HCT116 (cell line): Measurements from ENCODE around the gene RDH14. TPM values are rescaled to one million over a fixed set of nuclear protein-coding genes. Genes with fewer than 3 reads are reported as not detected.

ENCODE experiments used
- ATAC-seq: fragments of 200-7000 bp; cut with Tn5 transposase; 2 replicates; pipeline ENCODE4 v1.9.1; 2020; ENCODE audit warnings: mild to moderate bottlenecking, moderate library complexity
- BruUV-seq: library from RNA; stranded (reverse); fragments of 400-500 nt; replicated peaks from 2 replicates; lab custom pipeline; 2021; lab: Mats Ljungman, UMichigan
- CTCF ChIA-PET: fragments of 300-600 bp; sonication (Branson Sonifier 250); formaldehyde crosslinking; loops from one replicate; lab custom pipeline; 2021; ENCODE audit warnings: antibody characterized with exemption; lab: Charles Lee
- POLR2A ChIA-PET: fragments of 300-600, 350-600 bp; sonication (Branson Sonifier 250); formaldehyde crosslinking; loops from one replicate; lab custom pipeline; 2021; ENCODE audit warnings: antibody characterized with exemption; lab: Charles Lee
- RAD21 ChIA-PET, 2 experiments: fragments of 300-600 bp; sonication (Branson Sonifier 250); formaldehyde crosslinking; loops; one replicate each; lab custom pipeline; 2023; ENCODE audit warnings: low total read pairs in 2 of 2; ENCODE audit not compliant: uncharacterized antibody in 2 of 2, unreplicated experiment in 2 of 2, low non-redundant PET in 1 of 2; lab: Charles Lee
- DNase-seq: peaks from one replicate; pipeline ENCODE4 v3.0.0-alpha.2; 2010; ENCODE audit warnings: low read depth, low spot score
- H2AFZ ChIP-seq: fragments of 200-600 bp; shearing (Covaris generic), sonication (generic); 2 replicates; pipeline ENCODE4 v1.6.1; 2017; ENCODE audit warnings: low read depth, mixed run types, mixed read lengths, antibody characterized with exemption, low read length; ENCODE audit not compliant: poor library complexity, severe bottlenecking
- H3K27ac ChIP-seq: 2 replicates; pipeline ENCODE4 v1.5.1; 2012; ENCODE audit warnings: low read depth, low read length
- H3K27me3 ChIP-seq: fragments of 200-600 bp; sonication (generic); 2 replicates; pipeline ENCODE4 v1.6.1; 2016; ENCODE audit warnings: mixed run types, low read length, mixed read lengths; ENCODE audit not compliant: insufficient read depth
- H3K36me3 ChIP-seq, 2 experiments: fragments of 200-500 bp in 1 of 2; fragments of 200-600 bp in 1 of 2; sonication (Bioruptor generic) in 1 of 2; sonication (generic) in 1 of 2; 2 replicates each; pipeline versions ENCODE4 v1.5.1 to v1.6.1; 2014 to 2016; ENCODE audit warnings: low read length in 2 of 2, inconsistent platforms in 1 of 2, mixed read lengths in 1 of 2, mixed run types in 1 of 2; ENCODE audit not compliant: insufficient read depth in 2 of 2, control insufficient read depth in 1 of 2
- H3K4me1 ChIP-seq, 2 experiments: fragments of 200-600 bp in 1 of 2; sonication (generic) in 1 of 2; 2 replicates each; pipeline versions ENCODE4 v1.5.1 to v1.6.1; 2012 to 2017; ENCODE audit warnings: low read length in 2 of 2, inconsistent platforms in 1 of 2, mild to moderate bottlenecking in 1 of 2, mixed read lengths in 1 of 2, mixed run types in 1 of 2, moderate library complexity in 1 of 2; ENCODE audit not compliant: insufficient read depth in 2 of 2, control insufficient read depth in 1 of 2
- H3K4me2 ChIP-seq: fragments of 200-600 bp; sonication (generic); 2 replicates; pipeline ENCODE4 v1.6.1; 2017; ENCODE audit warnings: mixed run types, low read length, mixed read lengths
- H3K4me3 ChIP-seq, 2 experiments: fragments of 200-600 bp in 1 of 2; sonication (generic) in 1 of 2; replicated peaks in 1 of 2; 2 replicates each; pipeline ENCODE4 v1.5.1; 2011 to 2016; ENCODE audit warnings: low read length in 2 of 2, control low read depth in 1 of 2, low read depth in 1 of 2, mild to moderate bottlenecking in 1 of 2, mixed read lengths in 1 of 2, mixed run types in 1 of 2
- H3K79me2 ChIP-seq: fragments of 200-600 bp; sonication (generic); 2 replicates; pipeline ENCODE4 v1.6.1; 2017; ENCODE audit warnings: mild to moderate bottlenecking, mixed run types, low read length, moderate library complexity, mixed read lengths; ENCODE audit not compliant: insufficient read depth
- H3K9ac ChIP-seq: fragments of 200-600 bp; sonication (generic); 2 replicates; pipeline ENCODE4 v1.6.1; 2016; ENCODE audit warnings: low read length, mixed read lengths
- H3K9me2 ChIP-seq: fragments of 200-600 bp; sonication (generic), shearing (Covaris generic); 2 replicates; pipeline ENCODE4 v1.6.1; 2017; ENCODE audit warnings: mixed run types, mild to moderate bottlenecking, moderate library complexity; ENCODE audit not compliant: insufficient read depth
- H3K9me3 ChIP-seq, 2 experiments: fragments of 200-500 bp in 1 of 2; fragments of 200-600 bp in 1 of 2; sonication (Bioruptor generic) in 1 of 2; sonication (generic) in 1 of 2; 2 replicates each; pipeline ENCODE4 v1.6.1; 2014 to 2017; ENCODE audit warnings: low read length in 2 of 2, mixed read lengths in 2 of 2, inconsistent platforms in 1 of 2, low read depth in 1 of 2, mild to moderate bottlenecking in 1 of 2, mixed run types in 1 of 2, moderate library complexity in 1 of 2; ENCODE audit not compliant: control insufficient read depth in 1 of 2, insufficient read depth in 1 of 2
- H4K20me1 ChIP-seq: fragments of 200-600 bp; sonication (generic), shearing (Covaris generic); 2 replicates; pipeline ENCODE4 v1.6.1; 2017; ENCODE audit warnings: mixed run types, mild to moderate bottlenecking, moderate library complexity; ENCODE audit not compliant: insufficient read depth
- CBX3 ChIP-seq: IDR thresholded peaks from 2 replicates; pipeline ENCODE4 v1.6.1; 2012; ENCODE audit warnings: low read depth
- EGR1 ChIP-seq: IDR thresholded peaks from 2 replicates; pipeline ENCODE4 v1.6.1; 2012; ENCODE audit warnings: low read depth
- ELF1 ChIP-seq: IDR thresholded peaks from 2 replicates; pipeline ENCODE4 v1.6.1; 2012; ENCODE audit warnings: low read depth, borderline replicate concordance
- EZH2 ChIP-seq: fragments of 200-600 bp; sonication (generic); IDR thresholded peaks from 2 replicates; pipeline ENCODE4 v1.6.1; 2017; ENCODE audit warnings: antibody characterized with exemption, mixed run types
- EZH2phosphoT487 ChIP-seq: fragments of 200-600 bp; IDR thresholded peaks from 2 replicates; pipeline ENCODE4 v1.6.1; 2018; ENCODE audit warnings: antibody characterized with exemption, borderline replicate concordance
- POLR2A ChIP-seq: IDR thresholded peaks from 2 replicates; pipeline ENCODE4 v1.7.0; 2011; ENCODE audit warnings: borderline replicate concordance; ENCODE audit not compliant: insufficient read depth, insufficient read length; ENCODE audit errors: extremely low read depth
- POLR2AphosphoS5 ChIP-seq: IDR thresholded peaks from 2 replicates; pipeline ENCODE4 v1.6.1; 2011; ENCODE audit warnings: mild to moderate bottlenecking, low read depth, low read length, moderate library complexity
- RAD21 ChIP-seq: IDR thresholded peaks from 2 replicates; pipeline ENCODE4 v1.6.1; 2012; ENCODE audit warnings: low read depth, mild to moderate bottlenecking
- REST ChIP-seq: IDR thresholded peaks from 2 replicates; pipeline ENCODE4 v1.6.1; 2012; ENCODE audit warnings: low read depth
- SIN3A ChIP-seq: IDR thresholded peaks from 2 replicates; pipeline ENCODE4 v1.6.1; 2012; ENCODE audit warnings: low read depth
- SRF ChIP-seq: IDR thresholded peaks from 2 replicates; pipeline ENCODE4 v1.6.1; 2012; ENCODE audit warnings: low read depth
- TCF7L2 ChIP-seq: IDR thresholded peaks from 2 replicates; pipeline ENCODE4 v1.7.0; 2011; ENCODE audit warnings: borderline replicate concordance, inconsistent platforms; ENCODE audit not compliant: insufficient read depth, insufficient read length; ENCODE audit errors: extremely low read depth
- YY1 ChIP-seq: IDR thresholded peaks from 2 replicates; pipeline ENCODE4 v1.6.1; 2011; ENCODE audit warnings: low read length, low read depth, moderate library complexity, mild to moderate bottlenecking; ENCODE audit not compliant: insufficient replicate concordance; ENCODE audit errors: extremely low read depth
- ZFX ChIP-seq: fragments of 450-650 bp; IDR thresholded peaks from 2 replicates; pipeline ENCODE4 v1.6.1; 2017
- ZNF274 ChIP-seq: fragments of 200-500 bp; sonication (Bioruptor generic); IDR thresholded peaks from 2 replicates; pipeline ENCODE4 v1.6.1; 2014; ENCODE audit warnings: mild to moderate bottlenecking, low read depth, low read length, inconsistent platforms
- intact Hi-C: fragments of 100-400 bp; cut with micrococcal nuclease; formaldehyde crosslinking; loops from 2 replicates; pipeline ENCODE4 v1.10.0; 2022
- total RNA-seq: library from RNA; stranded (reverse); gene quantifications from one replicate; pipeline ENCODE4 v1.2.1, GENCODE V29; 2021; ENCODE audit not compliant: unreplicated experiment
- TF ChIP-seq, protein P1 (sequence below): IDR thresholded peaks from 2 replicates; pipeline ENCODE4 v1.6.1; 2012
- TF ChIP-seq, protein P2 (sequence below): IDR thresholded peaks from 2 replicates; pipeline ENCODE4 v1.6.1; 2011; ENCODE audit warnings: mild to moderate bottlenecking, low read length, moderate library complexity; ENCODE audit not compliant: insufficient replicate concordance; ENCODE audit errors: extremely low read depth
- TF ChIP-seq, protein P3 (sequence below), 3 experiments: fragments of 200-600 bp in 1 of 3; sonication (generic) in 1 of 3; IDR thresholded peaks in 2 of 3; conservative IDR thresholded peaks in 1 of 3; 2 replicates each; pipeline ENCODE4 v1.5.1; 2012 to 2017; ENCODE audit warnings: low read depth in 2 of 3, low read length in 2 of 3, antibody characterized with exemption in 1 of 3, borderline replicate concordance in 1 of 3, control low read depth in 1 of 3, mild to moderate bottlenecking in 1 of 3, mixed read lengths in 1 of 3, mixed run types in 1 of 3, moderate library complexity in 1 of 3; ENCODE audit not compliant: insufficient read depth in 1 of 3

RDH14 gene
- total RNA-seq, 1 experiment from 2014 or later: 15.5 TPM

- Histone ChIP-seq H2AFZ (no peak overlapping the region), H3K4me2 (no peak overlapping the region), H3K79me2 (no peaks in the 10 kb centered on the region), H3K4me3 (no peak overlapping the region), H3K4me1 (no peaks in the 10 kb centered on the region), H4K20me1 (no peaks in the 10 kb centered on the region), H3K9ac (no peak overlapping the region), H3K27ac (no peak overlapping the region), H3K9me3 (no peaks in the 10 kb centered on the region), H3K36me3 (no peaks in the 10 kb centered on the region), H3K27me3 (peaks cover 1% of the 10 kb centered on the region; the same call in 1 of the 2 replicates), H3K9me2 (no peaks in the 10 kb centered on the region)
- POLR2A ChIA-PET: no interaction called here
- DNase-seq (no peak), ATAC-seq (no peak)
- no TSS peak for BruUV-seq
- RAD21 ChIA-PET: no interaction called here
- TF ChIP-seq EZH2phosphoT487 (no peak), SRF (no peak), RAD21 (no peak), EGR1 (no peak), ZNF274 (no peak), YY1 (no peak), TCF7L2 (no peak), REST (no peak), POLR2A (no peak), EZH2 (no peak), SIN3A (no peak), ZFX (no peak), ELF1 (no peak), POLR2AphosphoS5 (no peak), CBX3 (no peak)
- TF ChIP-seq, protein P1, sequence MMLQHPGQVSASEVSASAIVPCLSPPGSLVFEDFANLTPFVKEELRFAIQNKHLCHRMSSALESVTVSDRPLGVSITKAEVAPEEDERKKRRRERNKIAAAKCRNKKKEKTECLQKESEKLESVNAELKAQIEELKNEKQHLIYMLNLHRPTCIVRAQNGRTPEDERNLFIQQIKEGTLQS: no peak
- TF ChIP-seq, protein P2, sequence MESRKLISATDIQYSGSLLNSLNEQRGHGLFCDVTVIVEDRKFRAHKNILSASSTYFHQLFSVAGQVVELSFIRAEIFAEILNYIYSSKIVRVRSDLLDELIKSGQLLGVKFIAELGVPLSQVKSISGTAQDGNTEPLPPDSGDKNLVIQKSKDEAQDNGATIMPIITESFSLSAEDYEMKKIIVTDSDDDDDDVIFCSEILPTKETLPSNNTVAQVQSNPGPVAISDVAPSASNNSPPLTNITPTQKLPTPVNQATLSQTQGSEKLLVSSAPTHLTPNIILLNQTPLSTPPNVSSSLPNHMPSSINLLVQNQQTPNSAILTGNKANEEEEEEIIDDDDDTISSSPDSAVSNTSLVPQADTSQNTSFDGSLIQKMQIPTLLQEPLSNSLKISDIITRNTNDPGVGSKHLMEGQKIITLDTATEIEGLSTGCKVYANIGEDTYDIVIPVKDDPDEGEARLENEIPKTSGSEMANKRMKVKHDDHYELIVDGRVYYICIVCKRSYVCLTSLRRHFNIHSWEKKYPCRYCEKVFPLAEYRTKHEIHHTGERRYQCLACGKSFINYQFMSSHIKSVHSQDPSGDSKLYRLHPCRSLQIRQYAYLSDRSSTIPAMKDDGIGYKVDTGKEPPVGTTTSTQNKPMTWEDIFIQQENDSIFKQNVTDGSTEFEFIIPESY: no peak
- TF ChIP-seq, protein P3, sequence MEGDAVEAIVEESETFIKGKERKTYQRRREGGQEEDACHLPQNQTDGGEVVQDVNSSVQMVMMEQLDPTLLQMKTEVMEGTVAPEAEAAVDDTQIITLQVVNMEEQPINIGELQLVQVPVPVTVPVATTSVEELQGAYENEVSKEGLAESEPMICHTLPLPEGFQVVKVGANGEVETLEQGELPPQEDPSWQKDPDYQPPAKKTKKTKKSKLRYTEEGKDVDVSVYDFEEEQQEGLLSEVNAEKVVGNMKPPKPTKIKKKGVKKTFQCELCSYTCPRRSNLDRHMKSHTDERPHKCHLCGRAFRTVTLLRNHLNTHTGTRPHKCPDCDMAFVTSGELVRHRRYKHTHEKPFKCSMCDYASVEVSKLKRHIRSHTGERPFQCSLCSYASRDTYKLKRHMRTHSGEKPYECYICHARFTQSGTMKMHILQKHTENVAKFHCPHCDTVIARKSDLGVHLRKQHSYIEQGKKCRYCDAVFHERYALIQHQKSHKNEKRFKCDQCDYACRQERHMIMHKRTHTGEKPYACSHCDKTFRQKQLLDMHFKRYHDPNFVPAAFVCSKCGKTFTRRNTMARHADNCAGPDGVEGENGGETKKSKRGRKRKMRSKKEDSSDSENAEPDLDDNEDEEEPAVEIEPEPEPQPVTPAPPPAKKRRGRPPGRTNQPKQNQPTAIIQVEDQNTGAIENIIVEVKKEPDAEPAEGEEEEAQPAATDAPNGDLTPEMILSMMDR (IDR thresholded peaks at IDR 0.05 in 2 of 3, conservative IDR thresholded peaks at IDR 0.05 in 1 of 3; ENCODE audit: borderline replicate concordance in 1 of 3, insufficient read depth in 1 of 3, low read depth in 2 of 3, low read length in 2 of 3): no peak
- intact Hi-C loops: no loop called here
- CTCF ChIA-PET: no interaction called here
Measured at GRCh38 chr2:18604531-18604885, 44.1 kb upstream of the RDH14 start.
